Measurements from ENCODE around the gene ALS2CL.

ALS2CL gene

GRCh38 chr3:46716461-46717441 is 23.3 kb upstream of the ALS2CL start:
- DNase-seq = no peak

- no peak for DNase-seq
These were observed 22.2 kb upstream of the ALS2CL start for GRCh38 chr3:46715507-46716175.

- DNase-seq = no peak
These were observed 21.4 kb upstream of the ALS2CL start for GRCh38 chr3:46714728-46715506.

- no peak for DNase-seq
These were observed 20.5 kb upstream of the ALS2CL start for GRCh38 chr3:46713898-46714552.

GRCh38 chr3:46713050-46713897 is 19.8 kb upstream of the ALS2CL start:
- DNase-seq = no peak

- DNase-seq = no peak
These were observed 18.9 kb upstream of the ALS2CL start for GRCh38 chr3:46712191-46713049.

- no peak for DNase-seq
These were observed 18.3 kb upstream of the ALS2CL start for GRCh38 chr3:46711760-46712159.

GRCh38 chr3:46711305-46711704 is 17.8 kb upstream of the ALS2CL start:
- DNase-seq = no peak

- no peak for DNase-seq
These were observed 17.3 kb upstream of the ALS2CL start for GRCh38 chr3:46710671-46711295.

- DNase-seq = no peak
These were observed 16.8 kb upstream of the ALS2CL start for GRCh38 chr3:46710229-46710628.

- DNase-seq = no peak
These were observed 16.2 kb upstream of the ALS2CL start for GRCh38 chr3:46709721-46710120.

GRCh38 chr3:46709157-46709654 is 15.7 kb upstream of the ALS2CL start:
- DNase-seq = no peak

- no peak for DNase-seq
These were observed 15.1 kb upstream of the ALS2CL start for GRCh38 chr3:46708401-46709156.

- DNase-seq = no peak
These were observed 14.1 kb upstream of the ALS2CL start for GRCh38 chr3:46707601-46708011.

GRCh38 chr3:46706771-46707582 is 13.5 kb upstream of the ALS2CL start:
- DNase-seq = no peak

GRCh38 chr3:46705751-46706552 is 12.5 kb upstream of the ALS2CL start:
- no peak for DNase-seq

- DNase-seq = peak; percentile 1
These were observed 11.6 kb upstream of the ALS2CL start for GRCh38 chr3:46705022-46705530.
